Measurements from ENCODE around the gene SDCCAG8.

The SDCCAG8 gene

DNA sequence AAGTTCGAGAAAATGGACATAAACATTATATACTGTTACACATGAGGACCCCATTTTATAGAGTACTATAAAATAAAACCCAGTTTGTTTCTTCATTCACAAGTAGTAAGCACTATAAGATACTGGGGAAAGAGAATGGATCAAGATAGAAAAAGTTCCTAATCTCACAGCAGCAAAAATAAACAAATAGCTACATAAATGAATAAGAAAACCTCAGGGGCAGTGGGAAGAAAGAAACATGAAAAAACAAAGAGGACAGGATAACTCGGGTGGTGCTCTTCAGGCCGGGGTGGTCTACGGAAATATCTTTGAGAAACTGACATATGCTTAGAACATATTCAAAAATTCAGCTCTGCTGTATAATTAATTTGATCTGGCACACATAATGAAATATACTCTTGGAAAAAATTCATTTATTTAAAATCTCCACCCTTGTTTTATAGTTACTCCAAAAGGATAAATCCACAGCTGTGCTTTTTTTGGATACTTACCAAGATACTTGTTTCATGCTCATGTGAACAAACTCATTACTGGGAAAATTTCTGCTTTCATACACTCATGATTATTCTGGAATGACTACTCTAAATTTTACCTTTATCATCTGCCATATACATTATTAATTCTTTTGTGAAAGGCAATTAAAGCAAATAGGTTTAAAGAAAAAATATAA is 20.7 kb upstream of the SDCCAG8 start:
- Histone ChIP-seq H3K4me3 (ENCODE audit: low read depth, low read length) (no peak overlapping the region), H3K36me3 (ENCODE audit: control insufficient read depth, insufficient read depth, low read length) (peaks cover 9% of the 10 kb centered on the region; the same call in 1 of the 2 replicates), H3K27me3 (ENCODE audit: control insufficient read depth, insufficient read depth, low read length) (no peaks in the 10 kb centered on the region), H3K27ac (ENCODE audit: low read depth, low read length) (no peak overlapping the region), H3K9me3 (ENCODE audit: control insufficient read depth, insufficient read depth, low read length) (peaks cover 21% of the 10 kb centered on the region), H3K4me1 (ENCODE audit: control insufficient read depth, insufficient read depth, low read length) (peaks cover 19% of the 10 kb centered on the region; the same call in 1 of the 2 replicates), H3K9ac (ENCODE audit: low read depth, low read length) (no peak overlapping the region)

DNA sequence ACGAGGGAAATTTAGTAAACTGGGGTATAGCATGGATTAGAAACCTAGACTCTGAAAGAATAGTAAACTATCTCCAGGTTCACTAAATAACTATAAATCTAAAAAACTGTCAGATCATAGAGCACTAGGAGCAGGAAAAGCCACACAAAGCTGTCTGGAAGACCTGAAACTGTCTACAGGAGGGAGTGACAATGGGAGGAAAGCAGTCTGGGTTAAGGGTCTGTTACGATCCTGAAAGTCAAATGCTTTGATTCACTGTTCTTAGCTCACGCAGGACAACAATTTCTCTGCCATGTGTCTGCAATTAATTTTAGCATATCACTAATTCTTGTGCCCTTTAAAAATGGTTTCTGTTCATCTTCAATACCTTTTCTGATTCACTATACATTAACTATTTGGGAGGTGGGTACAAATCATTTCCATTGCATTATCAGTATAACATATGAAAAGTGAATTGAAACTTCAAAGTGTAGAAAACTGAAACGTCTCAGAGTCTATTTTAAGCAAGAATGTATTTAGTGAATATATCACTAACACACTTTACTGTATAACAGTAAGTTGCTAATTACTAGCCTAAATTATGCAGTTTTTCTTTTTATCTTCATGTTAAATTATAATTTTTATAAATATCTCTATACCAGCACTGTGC is 19.1 kb upstream of the SDCCAG8 start:
- Histone ChIP-seq H3K27ac (ENCODE audit: low read depth, low read length) (no peak overlapping the region), H3K36me3 (ENCODE audit: control insufficient read depth, insufficient read depth, low read length) (peaks cover 9% of the 10 kb centered on the region; the same call in 1 of the 2 replicates), H3K9me3 (ENCODE audit: control insufficient read depth, insufficient read depth, low read length) (peaks cover 9% of the 10 kb centered on the region)

GRCh38 chr1:243244432-243244841 is 11.4 kb upstream of the SDCCAG8 start:
- H3K9me3 ChIP-seq (ENCODE audit: control insufficient read depth, insufficient read depth, low read length): no peaks in the 10 kb centered on the region
- no peak overlapping the region for H3K27ac ChIP-seq (ENCODE audit: low read depth, low read length)
- H3K36me3 ChIP-seq (ENCODE audit: control insufficient read depth, insufficient read depth, low read length): no peaks in the 10 kb centered on the region
- H3K4me1 ChIP-seq (ENCODE audit: control insufficient read depth, insufficient read depth, low read length): no peaks in the 10 kb centered on the region
- no peaks in the 10 kb centered on the region for H3K27me3 ChIP-seq (ENCODE audit: control insufficient read depth, insufficient read depth, low read length)
- H3K4me3 ChIP-seq (ENCODE audit: low read depth, low read length): no peak overlapping the region
- no peak overlapping the region for H3K9ac ChIP-seq (ENCODE audit: low read depth, low read length)

More for the DNA sequence above, 19.1 kb upstream of the SDCCAG8 start:
- H3K4me1 ChIP-seq (ENCODE audit: control insufficient read depth, insufficient read depth, low read length): peaks cover 19% of the 10 kb centered on the region; the same call in 1 of the 2 replicates
- no peak overlapping the region for H3K4me3 ChIP-seq (ENCODE audit: low read depth, low read length)
- no peaks in the 10 kb centered on the region for H3K27me3 ChIP-seq (ENCODE audit: control insufficient read depth, insufficient read depth, low read length)
- H3K9ac ChIP-seq (ENCODE audit: low read depth, low read length): no peak overlapping the region

- Histone ChIP-seq H3K27ac (ENCODE audit: low read depth, low read length) (no peak overlapping the region), H3K9me3 (ENCODE audit: control insufficient read depth, insufficient read depth, low read length) (no peaks in the 10 kb centered on the region), H3K4me3 (ENCODE audit: low read depth, low read length) (no peak overlapping the region), H3K9ac (ENCODE audit: low read depth, low read length) (no peak overlapping the region), H3K36me3 (ENCODE audit: control insufficient read depth, insufficient read depth, low read length) (no peaks in the 10 kb centered on the region), H3K27me3 (ENCODE audit: control insufficient read depth, insufficient read depth, low read length) (no peaks in the 10 kb centered on the region), H3K4me1 (ENCODE audit: control insufficient read depth, insufficient read depth, low read length) (peaks cover 21% of the 10 kb centered on the region)
Measured at GRCh38 chr1:243246916-243247315, 8.9 kb upstream of the SDCCAG8 start.

DNA sequence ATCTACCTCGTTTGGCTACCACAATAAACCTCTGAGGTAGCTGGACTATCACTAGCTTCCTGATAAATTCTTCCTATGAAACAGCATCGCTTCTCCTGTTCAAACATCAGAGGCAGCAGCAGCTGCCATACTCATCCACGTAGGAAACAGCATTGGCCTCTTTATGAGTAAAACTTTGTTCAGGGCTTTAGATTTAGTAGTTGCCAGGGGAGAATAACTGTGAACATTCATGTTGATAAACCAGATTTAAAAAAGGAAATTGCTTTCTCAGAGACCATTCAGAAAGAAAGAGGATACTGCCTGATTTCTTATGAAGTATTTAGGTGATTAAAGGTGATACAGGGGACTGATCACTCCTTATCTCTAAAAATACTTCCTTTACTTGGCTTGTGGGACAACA is 7.9 kb upstream of the SDCCAG8 start:
- H3K36me3 ChIP-seq (ENCODE audit: control insufficient read depth, insufficient read depth, low read length): no peaks in the 10 kb centered on the region
- no peak overlapping the region for H3K9ac ChIP-seq (ENCODE audit: low read depth, low read length)
- H3K27me3 ChIP-seq (ENCODE audit: control insufficient read depth, insufficient read depth, low read length): no peaks in the 10 kb centered on the region
- H3K9me3 ChIP-seq (ENCODE audit: control insufficient read depth, insufficient read depth, low read length): no peaks in the 10 kb centered on the region
- H3K27ac ChIP-seq (ENCODE audit: low read depth, low read length): no peak overlapping the region
- no peak overlapping the region for H3K4me3 ChIP-seq (ENCODE audit: low read depth, low read length)
- peaks cover 31% of the 10 kb centered on the region for H3K4me1 ChIP-seq (ENCODE audit: control insufficient read depth, insufficient read depth, low read length)

DNA sequence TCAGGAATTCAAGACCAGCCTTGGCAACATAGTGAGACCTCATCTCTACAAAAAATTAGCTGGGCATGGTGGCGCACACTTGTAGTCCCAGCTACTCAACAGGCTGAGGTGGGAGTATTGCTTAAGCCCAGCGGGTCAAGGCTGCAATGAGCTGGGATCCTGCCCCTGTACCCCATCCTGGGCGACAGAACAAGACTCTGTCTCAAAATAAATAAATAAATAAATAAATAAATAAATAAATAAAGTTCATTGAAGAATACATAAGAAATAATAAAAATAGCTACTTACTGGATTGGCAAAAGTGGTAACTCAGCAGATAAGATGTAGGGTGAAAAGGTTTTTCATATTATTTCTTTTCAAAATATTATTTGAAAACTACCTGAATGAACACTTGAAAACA is 6.6 kb upstream of the SDCCAG8 start:
- Histone ChIP-seq H3K27me3 (ENCODE audit: control insufficient read depth, insufficient read depth, low read length) (no peaks in the 10 kb centered on the region), H3K36me3 (ENCODE audit: control insufficient read depth, insufficient read depth, low read length) (no peaks in the 10 kb centered on the region), H3K9ac (ENCODE audit: low read depth, low read length) (no peak overlapping the region), H3K27ac (ENCODE audit: low read depth, low read length) (no peak overlapping the region), H3K4me3 (ENCODE audit: low read depth, low read length) (no peak overlapping the region), H3K9me3 (ENCODE audit: control insufficient read depth, insufficient read depth, low read length) (no peaks in the 10 kb centered on the region), H3K4me1 (ENCODE audit: control insufficient read depth, insufficient read depth, low read length) (peaks cover 38% of the 10 kb centered on the region)

DNA sequence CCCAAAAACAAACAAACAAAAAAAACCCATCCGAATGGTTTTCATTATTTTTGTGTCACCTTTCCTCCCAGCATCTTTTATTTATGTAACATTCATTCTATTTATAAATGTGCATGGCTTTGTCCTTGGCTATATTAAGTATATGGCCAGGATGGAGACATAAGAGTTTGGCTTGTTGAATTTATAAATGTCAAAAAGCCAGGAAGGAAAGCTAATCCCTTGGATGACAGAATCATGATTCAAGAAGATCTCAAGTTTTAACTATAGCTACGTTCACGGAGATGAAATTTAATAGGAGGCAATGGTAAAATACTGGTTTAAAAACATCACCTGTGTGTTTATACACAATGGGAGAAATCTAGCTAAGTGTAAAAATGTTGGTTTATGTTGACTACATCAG is 5.7 kb upstream of the SDCCAG8 start:
- no peak overlapping the region for H3K4me3 ChIP-seq (ENCODE audit: low read depth, low read length)
- no peaks in the 10 kb centered on the region for H3K36me3 ChIP-seq (ENCODE audit: control insufficient read depth, insufficient read depth, low read length)
- H3K27me3 ChIP-seq (ENCODE audit: control insufficient read depth, insufficient read depth, low read length): no peaks in the 10 kb centered on the region
- H3K9ac ChIP-seq (ENCODE audit: low read depth, low read length): no peak overlapping the region
- no peak overlapping the region for H3K27ac ChIP-seq (ENCODE audit: low read depth, low read length)
- no peaks in the 10 kb centered on the region for H3K9me3 ChIP-seq (ENCODE audit: control insufficient read depth, insufficient read depth, low read length)
- peaks cover 38% of the 10 kb centered on the region for H3K4me1 ChIP-seq (ENCODE audit: control insufficient read depth, insufficient read depth, low read length)

GRCh38 chr1:243251539-243251938 is 4.3 kb upstream of the SDCCAG8 start:
- Histone ChIP-seq H3K27ac (ENCODE audit: low read depth, low read length) (no peak overlapping the region), H3K4me1 (ENCODE audit: control insufficient read depth, insufficient read depth, low read length) (peaks cover 41% of the 10 kb centered on the region), H3K36me3 (ENCODE audit: control insufficient read depth, insufficient read depth, low read length) (no peaks in the 10 kb centered on the region), H3K27me3 (ENCODE audit: control insufficient read depth, insufficient read depth, low read length) (no peaks in the 10 kb centered on the region), H3K4me3 (ENCODE audit: low read depth, low read length) (no peak overlapping the region), H3K9me3 (ENCODE audit: control insufficient read depth, insufficient read depth, low read length) (no peaks in the 10 kb centered on the region), H3K9ac (ENCODE audit: low read depth, low read length) (no peak overlapping the region)

DNA sequence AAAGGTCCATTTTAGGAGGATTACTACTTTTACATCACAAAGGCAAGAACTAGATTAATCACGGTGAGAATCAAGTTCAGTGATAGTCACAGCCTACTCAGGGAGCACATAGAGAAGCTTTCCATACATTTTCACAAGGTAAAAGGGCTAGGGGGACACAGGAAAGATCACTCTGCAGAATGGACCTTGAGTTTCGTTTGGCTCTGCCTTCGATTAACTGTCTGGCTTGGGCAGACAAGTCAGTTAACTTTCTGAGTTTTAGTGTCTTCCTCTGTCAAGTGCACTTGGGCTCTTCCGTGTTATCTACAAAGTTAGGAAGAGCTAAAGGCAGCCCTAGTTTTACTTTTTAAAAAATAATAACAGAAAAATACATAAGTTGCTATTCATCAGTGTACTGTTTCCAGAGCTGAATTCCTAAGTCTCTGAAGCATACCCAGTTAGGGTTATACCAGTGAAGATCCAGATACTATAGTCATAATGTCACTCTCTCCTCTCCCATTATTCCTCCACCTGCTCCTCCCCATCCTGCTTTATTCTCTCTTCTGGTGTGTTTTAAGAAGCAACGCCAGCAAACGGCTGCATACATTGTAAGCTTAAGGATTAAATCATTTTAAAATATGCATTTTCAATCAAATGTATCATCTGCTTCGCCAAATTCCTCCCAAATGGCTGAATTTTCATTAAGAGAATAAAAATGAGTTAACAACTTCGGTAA is 2.5 kb upstream of the SDCCAG8 start:
- H3K9ac ChIP-seq (ENCODE audit: low read depth, low read length): peak overlapping the region; percentile 89; the same call in 1 of the 2 replicates
- H3K27me3 ChIP-seq (ENCODE audit: control insufficient read depth, insufficient read depth, low read length): no peaks in the 10 kb centered on the region
- H3K36me3 ChIP-seq (ENCODE audit: control insufficient read depth, insufficient read depth, low read length): no peaks in the 10 kb centered on the region
- no peaks in the 10 kb centered on the region for H3K9me3 ChIP-seq (ENCODE audit: control insufficient read depth, insufficient read depth, low read length)
- peaks cover 43% of the 10 kb centered on the region for H3K4me1 ChIP-seq (ENCODE audit: control insufficient read depth, insufficient read depth, low read length)
- H3K4me3 ChIP-seq (ENCODE audit: low read depth, low read length): peak overlapping the region; percentile 73
- peak overlapping the region; percentile 96 for H3K27ac ChIP-seq (ENCODE audit: low read depth, low read length)

DNA sequence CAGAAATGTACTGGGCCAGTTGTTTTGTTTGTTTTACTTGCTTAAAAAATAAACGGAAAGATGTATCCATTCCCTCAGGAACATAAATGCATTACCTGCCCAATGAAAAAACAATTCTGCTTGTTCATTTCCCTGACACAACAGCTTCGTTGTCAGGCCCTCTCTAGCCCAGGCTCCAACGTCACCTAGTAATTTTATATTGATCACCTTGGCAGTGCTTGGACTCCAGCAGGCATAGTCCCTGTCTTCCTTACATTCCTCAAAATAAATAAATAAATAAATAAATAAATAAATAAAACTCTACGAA is 2.0 kb upstream of the SDCCAG8 start:
- Histone ChIP-seq H3K27ac (ENCODE audit: low read depth, low read length) (peak overlapping the region; percentile 96), H3K4me3 (ENCODE audit: low read depth, low read length) (peak overlapping the region; percentile 73), H3K27me3 (ENCODE audit: control insufficient read depth, insufficient read depth, low read length) (no peaks in the 10 kb centered on the region), H3K9ac (ENCODE audit: low read depth, low read length) (peak overlapping the region; percentile 89), H3K36me3 (ENCODE audit: control insufficient read depth, insufficient read depth, low read length) (no peaks in the 10 kb centered on the region), H3K9me3 (ENCODE audit: control insufficient read depth, insufficient read depth, low read length) (no peaks in the 10 kb centered on the region), H3K4me1 (ENCODE audit: control insufficient read depth, insufficient read depth, low read length) (peaks cover 43% of the 10 kb centered on the region)

Data from HUES48 (cell line).